Activated CD8-positive, alpha-beta T cell treated with anti-CD3 and anti-CD28 coated beads for 36 hours (primary cell): Measurements from ENCODE around the gene CTSH. TPM values are rescaled to one million over a fixed set of nuclear protein-coding genes. Genes with fewer than 3 reads are reported as not detected.

Source experiments
- ATAC-seq: fragments of 200-7000 bp; cut with Tn5 transposase; one replicate; pipeline ENCODE4 v1.10.0; 2021; ENCODE audit warnings: mild to moderate bottlenecking, moderate library complexity
- CTCF ChIA-PET: fragments of 350-600 bp; sonication (Branson Sonifier 250); formaldehyde crosslinking; loops from one replicate; lab custom pipeline; 2021; ENCODE audit warnings: antibody characterized with exemption; lab: Charles Lee
- POLR2A ChIA-PET: fragments of 350-600 bp; sonication (Branson Sonifier 250); formaldehyde crosslinking; loops from one replicate; lab custom pipeline; 2021; ENCODE audit warnings: antibody characterized with exemption; lab: Charles Lee
- DNase-seq: peaks from one replicate; pipeline ENCODE4 v3.0.0-alpha.2; 2020
- H3K27ac Mint-ChIP-seq: one replicate; pipeline ENCODE4 v1.8.0; 2021; ENCODE audit warnings: mild to moderate bottlenecking, mixed read lengths
- H3K27me3 Mint-ChIP-seq: one replicate; pipeline ENCODE4 v1.8.0; 2021; ENCODE audit warnings: mixed read lengths
- H3K36me3 Mint-ChIP-seq: one replicate; pipeline ENCODE4 v1.8.0; 2021; ENCODE audit warnings: low read depth, mixed read lengths
- H3K4me1 Mint-ChIP-seq: one replicate; pipeline ENCODE4 v1.8.0; 2021; ENCODE audit warnings: low read depth, mixed read lengths
- H3K4me3 Mint-ChIP-seq: one replicate; pipeline ENCODE4 v1.8.0; 2021; ENCODE audit warnings: mild to moderate bottlenecking, moderate library complexity, mixed read lengths
- H3K9me3 Mint-ChIP-seq: one replicate; pipeline ENCODE4 v1.8.0; 2021; ENCODE audit warnings: mixed read lengths
- CTCF ChIP-seq: fragments of 200-600 bp; IDR thresholded peaks from one replicate; pipeline ENCODE4 v1.8.0; 2022; ENCODE audit warnings: antibody characterized with exemption, mild to moderate bottlenecking
- intact Hi-C: fragments of 100-400 bp; cut with micrococcal nuclease; formaldehyde crosslinking; loops from one replicate; pipeline ENCODE4 v1.10.0; 2022
- total RNA-seq, 2 experiments: library from RNA; stranded (reverse); gene quantifications; one replicate each; pipeline ENCODE4 v1.2.3, GENCODE V29; 2021

CTSH gene
- total RNA-seq, 2 experiments from 2014 or later = 13.2 to 14.1 TPM

DNA sequence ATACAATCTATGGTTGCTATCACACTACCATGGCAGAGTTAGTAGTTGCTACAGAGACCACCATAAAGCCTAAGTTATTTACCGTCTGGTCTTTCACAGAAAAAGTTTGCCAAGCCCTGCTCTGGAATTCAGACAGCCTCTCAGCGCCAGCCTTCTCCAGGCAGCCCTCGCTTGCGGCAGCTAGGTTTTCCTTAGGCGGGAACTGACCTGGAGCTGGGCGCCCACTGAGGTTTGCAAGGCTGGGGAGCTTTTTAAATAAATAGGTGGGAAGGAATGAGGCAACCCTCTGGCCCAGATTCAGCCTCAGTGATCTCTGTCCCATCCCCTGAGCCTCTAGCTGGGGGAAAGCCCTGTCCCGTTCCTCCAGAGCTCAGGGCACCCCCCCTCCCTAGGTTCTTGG lies 1.2 kb downstream of the CTSH start:
- DNase-seq = no peak
- ChIA-PET POLR2A (no interaction called here), CTCF (no interaction called here)
- H3K4me3 Mint-ChIP-seq = peak overlapping the region; percentile 70
- intact Hi-C loops = no loop called here
- ATAC-seq = no peak
- TF ChIP-seq CTCF = no peak
- peaks cover 10% of the 10 kb centered on the region for H3K4me1 Mint-ChIP-seq
- H3K9me3 Mint-ChIP-seq = no peaks in the 10 kb centered on the region
- H3K36me3 Mint-ChIP-seq = no peaks in the 10 kb centered on the region
- H3K27me3 Mint-ChIP-seq = peaks cover 12% of the 10 kb centered on the region
- H3K27ac Mint-ChIP-seq = no peak overlapping the region

GRCh38 chr15:78942741-78943140 lies 2.1 kb downstream of the CTSH start:
- Mint-ChIP-seq H3K4me1 (peaks cover 17% of the 10 kb centered on the region), H3K4me3 (no peak overlapping the region), H3K9me3 (no peaks in the 10 kb centered on the region), H3K27ac (no peak overlapping the region), H3K36me3 (peaks cover 4% of the 10 kb centered on the region), H3K27me3 (peaks cover 17% of the 10 kb centered on the region)
- CTCF ChIA-PET = no interaction called here
- intact Hi-C loops = no loop called here
- DNase-seq (no peak), ATAC-seq (no peak)
- TF ChIP-seq CTCF = no peak
- POLR2A ChIA-PET = no interaction called here

- Mint-ChIP-seq H3K9me3 (no peaks in the 10 kb centered on the region), H3K27ac (peak overlapping the region; percentile 42), H3K36me3 (peaks cover 4% of the 10 kb centered on the region), H3K27me3 (peaks cover 14% of the 10 kb centered on the region), H3K4me1 (peaks cover 26% of the 10 kb centered on the region), H3K4me3 (peak overlapping the region; percentile 31)
- POLR2A ChIA-PET = no interaction called here
- intact Hi-C loops = no loop called here
- ATAC-seq = peak; percentile 69
- peak; percentile 35 for DNase-seq
- no peak for TF ChIP-seq CTCF
- CTCF ChIA-PET = no interaction called here
These were observed 6.0 kb downstream of the CTSH start for GRCh38 chr15:78938658-78939488.

GRCh38 chr15:78937132-78937739 lies 7.6 kb downstream of the CTSH start:
- Mint-ChIP-seq H3K4me3 (no peak overlapping the region), H3K27me3 (peaks cover 10% of the 10 kb centered on the region), H3K4me1 (peaks cover 26% of the 10 kb centered on the region), H3K36me3 (peaks cover 4% of the 10 kb centered on the region), H3K27ac (peak overlapping the region; percentile 55), H3K9me3 (no peaks in the 10 kb centered on the region)
- intact Hi-C loops = no loop called here
- DNase-seq (peak; percentile 54), ATAC-seq (peak; percentile 72)
- ChIA-PET CTCF (interaction anchor here (1.4 kb wide), 1 partner anchor 42 kb away, joined by 5 read pairs; no protein-coding TSS in a partner anchor), POLR2A (no interaction called here)
- no peak for TF ChIP-seq CTCF

DNA sequence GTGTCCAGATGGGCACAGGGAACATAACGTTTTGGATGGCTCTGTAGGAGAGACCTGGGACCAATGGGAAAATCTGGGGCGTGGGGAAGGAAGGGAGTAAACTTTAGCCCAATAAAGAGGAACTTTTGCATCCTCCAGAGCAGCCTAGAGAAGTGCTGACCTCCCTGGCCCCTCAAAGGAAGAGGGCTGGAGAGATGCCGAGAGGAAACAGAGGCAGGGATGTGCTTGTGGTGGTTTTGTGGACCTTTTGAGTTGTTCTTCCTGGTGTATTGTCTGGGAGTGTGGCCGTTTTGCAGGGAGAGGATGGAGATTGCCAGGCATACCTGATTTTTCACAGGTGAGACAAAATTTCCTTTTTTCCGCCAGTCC lies 10.2 kb downstream of the CTSH start:
- Mint-ChIP-seq H3K27ac (no peak overlapping the region), H3K27me3 (peaks cover 10% of the 10 kb centered on the region), H3K4me3 (no peak overlapping the region), H3K36me3 (peaks cover 4% of the 10 kb centered on the region), H3K9me3 (no peaks in the 10 kb centered on the region), H3K4me1 (peaks cover 23% of the 10 kb centered on the region)
- CTCF ChIA-PET = interaction anchor here (0.9 kb wide), 1 partner anchor 54 kb away, joined by 3 read pairs; no protein-coding TSS in a partner anchor
- POLR2A ChIA-PET = interaction anchor here (0.6 to 1.0 kb wide), 2 partner anchors 10 to 235 kb away, joined by 3 read pairs; partner anchors contain the start of gene CTSH
- intact Hi-C loops = no loop called here
- no peak for DNase-seq
- no peak for ATAC-seq
- no peak for TF ChIP-seq CTCF
